MM.1S (cell line): ENCODE measurements around the gene ZNF692.

Source experiments
- DNase-seq: peaks from one replicate; pipeline ENCODE4 v3.0.0-alpha.2; 2015
- H2AFZ ChIP-seq: fragments of 300-600 bp; sonication (generic); 2 replicates; pipeline ENCODE4 v1.6.0; 2016; ENCODE audit warnings: antibody characterized with exemption, low read length
- H3F3A ChIP-seq: fragments of 300-600 bp; sonication (generic); 2 replicates; pipeline ENCODE4 v1.6.1; 2016; ENCODE audit warnings: mild to moderate bottlenecking, antibody characterized with exemption, low read length, moderate library complexity, mixed read lengths; ENCODE audit not compliant: insufficient read depth
- H3K27ac ChIP-seq: fragments of 300-600 bp; sonication (generic); 2 replicates; pipeline ENCODE4 v1.5.1; 2016; ENCODE audit warnings: mild to moderate bottlenecking, low read length
- H3K27me3 ChIP-seq: fragments of 300-600 bp; sonication (generic); replicated peaks from 2 replicates; pipeline ENCODE4 v1.6.0; 2016; ENCODE audit warnings: low read length; ENCODE audit not compliant: insufficient read depth
- H3K36me3 ChIP-seq: fragments of 300-600 bp; sonication (generic); replicated peaks from 2 replicates; pipeline ENCODE4 v1.6.1; 2016; ENCODE audit warnings: mild to moderate bottlenecking, low read length, mixed read lengths; ENCODE audit not compliant: insufficient read depth
- H3K4me1 ChIP-seq: fragments of 300-600 bp; sonication (generic); 2 replicates; pipeline ENCODE4 v1.6.1; 2016; ENCODE audit warnings: low read length, mixed read lengths
- H3K4me2 ChIP-seq: fragments of 300-600 bp; sonication (generic); 2 replicates; pipeline ENCODE4 v1.6.0; 2016; ENCODE audit warnings: low read depth, low read length
- H3K4me3 ChIP-seq: fragments of 300-600 bp; sonication (generic); 2 replicates; pipeline ENCODE4 v1.5.1; 2016; ENCODE audit warnings: low read length, mixed read lengths
- H3K79me2 ChIP-seq: fragments of 300-600 bp; sonication (generic); 2 replicates; pipeline ENCODE4 v1.6.1; 2016; ENCODE audit warnings: mixed run types, low read length, mixed read lengths
- H3K9ac ChIP-seq: fragments of 300-600 bp; sonication (generic); 2 replicates; pipeline ENCODE4 v1.6.1; 2016; ENCODE audit warnings: low read length, mixed read lengths
- H3K9me2 ChIP-seq: fragments of 300-600 bp; sonication (generic); replicated peaks from 2 replicates; pipeline ENCODE4 v1.6.1; 2016; ENCODE audit warnings: mild to moderate bottlenecking, low read length, mixed read lengths; ENCODE audit not compliant: insufficient read depth
- H3K9me3 ChIP-seq: fragments of 300-600 bp; sonication (generic); replicated peaks from 2 replicates; pipeline ENCODE4 v1.6.1; 2016; ENCODE audit warnings: mild to moderate bottlenecking, low read length, mixed read lengths; ENCODE audit not compliant: insufficient read depth
- H4K20me1 ChIP-seq: fragments of 300-600 bp; sonication (generic); 2 replicates; pipeline ENCODE4 v1.6.1; 2016; ENCODE audit warnings: mild to moderate bottlenecking, low read length, moderate library complexity, mixed read lengths; ENCODE audit not compliant: insufficient read depth
- CTCF ChIP-seq: fragments of 300-600 bp; sonication (generic); IDR thresholded peaks from 2 replicates; pipeline ENCODE4 v1.5.1; 2016; ENCODE audit warnings: antibody characterized with exemption, low read length, mixed read lengths
- EZH2 ChIP-seq: fragments of 300-600 bp; sonication (generic); optimal IDR thresholded peaks from 2 replicates; pipeline ENCODE3; 2017; ENCODE audit warnings: low read depth, mild to moderate bottlenecking, antibody characterized with exemption, low read length, mixed read lengths
- EZH2phosphoT487 ChIP-seq: fragments of 300-600 bp; sonication (generic); IDR thresholded peaks from 2 replicates; pipeline ENCODE4 v1.6.1; 2018; ENCODE audit warnings: antibody characterized with exemption, low read length

The ZNF692 gene

GRCh38 chr1:248808876-248809275 is 50.0 kb downstream of the ZNF692 start:
- Histone ChIP-seq H3K9me3 (no peaks in the 10 kb centered on the region), H3K79me2 (no peaks in the 10 kb centered on the region), H3K36me3 (no peaks in the 10 kb centered on the region), H3K4me1 (peaks cover 27% of the 10 kb centered on the region), H3K27me3 (no peaks in the 10 kb centered on the region), H3F3A (peaks cover 25% of the 10 kb centered on the region), H3K4me2 (no peak overlapping the region), H3K9ac (no peak overlapping the region), H3K9me2 (no peaks in the 10 kb centered on the region), H3K4me3 (no peak overlapping the region), H2AFZ (no peak overlapping the region), H3K27ac (no peak overlapping the region), H4K20me1 (no peaks in the 10 kb centered on the region)
- TF ChIP-seq CTCF (no peak), EZH2 (no peak), EZH2phosphoT487 (no peak)
- no peak for DNase-seq

GRCh38 chr1:248807067-248807737 is 51.7 kb downstream of the ZNF692 start:
- H3K27ac ChIP-seq: no peak overlapping the region
- H3K9me3 ChIP-seq: no peaks in the 10 kb centered on the region
- H3K4me3 ChIP-seq: no peak overlapping the region
- H4K20me1 ChIP-seq: no peaks in the 10 kb centered on the region
- H3K27me3 ChIP-seq: no peaks in the 10 kb centered on the region
- no peaks in the 10 kb centered on the region for H3K36me3 ChIP-seq
- H3K9ac ChIP-seq: no peak overlapping the region
- peak; percentile 47 for DNase-seq
- TF ChIP-seq EZH2phosphoT487 (no peak), CTCF (peak; percentile 75)
- peaks cover 27% of the 10 kb centered on the region for H3K4me1 ChIP-seq
- no peak overlapping the region for H3K4me2 ChIP-seq
- no peak overlapping the region for H2AFZ ChIP-seq
- H3K79me2 ChIP-seq: no peaks in the 10 kb centered on the region
- H3F3A ChIP-seq: peaks cover 25% of the 10 kb centered on the region
- no peaks in the 10 kb centered on the region for H3K9me2 ChIP-seq

GRCh38 chr1:248805876-248806275 is 53.0 kb downstream of the ZNF692 start:
- Histone ChIP-seq H3K27ac (peak overlapping the region; percentile 66), H3K9ac (no peak overlapping the region), H3K9me3 (no peaks in the 10 kb centered on the region), H3K27me3 (no peaks in the 10 kb centered on the region), H3K79me2 (no peaks in the 10 kb centered on the region), H3K4me1 (peaks cover 31% of the 10 kb centered on the region), H3K4me2 (peak overlapping the region; percentile 72), H2AFZ (peak overlapping the region; percentile 44), H3K36me3 (no peaks in the 10 kb centered on the region), H4K20me1 (no peaks in the 10 kb centered on the region), H3K4me3 (no peak overlapping the region), H3F3A (peaks cover 25% of the 10 kb centered on the region), H3K9me2 (no peaks in the 10 kb centered on the region)
- DNase-seq: peak; percentile 26
- TF ChIP-seq EZH2 (no peak), CTCF (no peak), EZH2phosphoT487 (no peak)
